ENCODE data around the gene HYOU1. TPM values are rescaled to one million over a fixed set of nuclear protein-coding genes. Genes with fewer than 3 reads are reported as not detected.
A peak's percentile ranks its signal among the peaks of the same experiment; 100 is the strongest.

The HYOU1 gene
- total RNA-seq, 1 experiment from 2014 or later: 117 TPM

DNA sequence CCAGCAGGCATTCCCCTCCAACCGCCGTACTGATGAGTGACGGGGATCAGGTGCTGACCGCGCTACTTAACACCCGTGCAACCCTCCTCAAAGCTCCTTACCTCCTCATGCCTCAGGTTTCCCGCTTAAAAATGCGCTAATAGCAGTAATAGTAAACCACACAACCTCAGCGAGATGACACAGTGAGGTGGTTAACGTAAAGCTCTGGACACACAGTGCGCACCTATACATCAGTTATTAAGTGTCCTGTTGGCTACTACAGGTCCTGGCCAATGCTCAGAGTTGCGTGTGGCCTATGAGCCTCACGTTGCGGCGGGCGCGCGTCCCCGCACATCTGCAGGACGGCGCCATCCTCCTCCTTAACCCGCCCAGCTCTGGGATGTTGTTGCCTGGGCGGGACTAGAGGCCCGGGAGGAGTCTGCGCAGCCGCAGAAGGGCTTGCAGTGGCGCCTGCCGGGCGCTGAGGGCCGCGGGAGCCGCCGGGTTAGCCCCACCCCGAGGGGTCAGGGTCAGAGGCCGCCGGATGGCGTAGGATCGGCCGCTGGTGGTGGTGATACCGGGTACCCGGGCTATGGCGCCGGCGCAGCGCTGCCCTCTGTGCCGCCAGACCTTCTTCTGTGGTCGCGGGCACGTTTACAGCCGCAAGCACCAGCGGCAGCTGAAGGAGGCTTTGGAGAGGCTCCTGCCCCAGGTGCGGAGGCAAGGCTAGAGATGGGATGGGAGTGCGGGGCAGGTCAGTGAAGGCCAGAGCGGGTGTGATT lies 59.2 kb downstream of the HYOU1 start, which contains the start of gene CENATAC:
CENATAC (plus strand) TSS at position 512 of the 761 bp plus-strand sequence; CDS start at position 572, 60 bp downstream.
- Histone ChIP-seq H3K27me3 (ENCODE audit: insufficient read depth, low read depth) (no peaks in the 10 kb centered on the region), H2AFZ (peak within 1 kb of the TSS; percentile 89), H3K27ac (peak within 1 kb of the TSS; percentile 74), H3K36me3 (ENCODE audit: low read depth) (peaks cover 25% of the 10 kb centered on the region), H3K9me2 (ENCODE audit: insufficient read depth) (no peaks in the 10 kb centered on the region), H3K9me3 (ENCODE audit: insufficient read depth, low read depth) (no peaks in the 10 kb centered on the region), H3K4me2 (peak within 1 kb of the TSS; percentile 96), H4K20me1 (ENCODE audit: insufficient read depth) (no peaks in the 10 kb centered on the region), H3F3A (ENCODE audit: insufficient read depth, low read depth) (peaks cover 29% of the 10 kb centered on the region), H3K4me3 (peak within 1 kb of the TSS; percentile 86), H3K4me1 (replicated peaks; ENCODE audit: insufficient read depth) (peaks cover 33% of the 10 kb centered on the region), H3K79me2 (ENCODE audit: low read depth) (peaks cover 48% of the 10 kb centered on the region)
- intact Hi-C loops (cut with micrococcal nuclease; ENCODE audit: unreplicated experiment): no loop called here
- no TSS peak for BruUV-seq (replicated peaks)
- POLR2A ChIA-PET (ENCODE audit: unreplicated experiment): interaction anchor here (0.6 kb wide), 1 partner anchor 308 kb away, joined by 3 read pairs; no protein-coding TSS in a partner anchor
- no peak for TF ChIP-seq EZH2 (IDR thresholded peaks at IDR 0.05; ENCODE audit: low read depth)
- TF ChIP-seq, protein P1, sequence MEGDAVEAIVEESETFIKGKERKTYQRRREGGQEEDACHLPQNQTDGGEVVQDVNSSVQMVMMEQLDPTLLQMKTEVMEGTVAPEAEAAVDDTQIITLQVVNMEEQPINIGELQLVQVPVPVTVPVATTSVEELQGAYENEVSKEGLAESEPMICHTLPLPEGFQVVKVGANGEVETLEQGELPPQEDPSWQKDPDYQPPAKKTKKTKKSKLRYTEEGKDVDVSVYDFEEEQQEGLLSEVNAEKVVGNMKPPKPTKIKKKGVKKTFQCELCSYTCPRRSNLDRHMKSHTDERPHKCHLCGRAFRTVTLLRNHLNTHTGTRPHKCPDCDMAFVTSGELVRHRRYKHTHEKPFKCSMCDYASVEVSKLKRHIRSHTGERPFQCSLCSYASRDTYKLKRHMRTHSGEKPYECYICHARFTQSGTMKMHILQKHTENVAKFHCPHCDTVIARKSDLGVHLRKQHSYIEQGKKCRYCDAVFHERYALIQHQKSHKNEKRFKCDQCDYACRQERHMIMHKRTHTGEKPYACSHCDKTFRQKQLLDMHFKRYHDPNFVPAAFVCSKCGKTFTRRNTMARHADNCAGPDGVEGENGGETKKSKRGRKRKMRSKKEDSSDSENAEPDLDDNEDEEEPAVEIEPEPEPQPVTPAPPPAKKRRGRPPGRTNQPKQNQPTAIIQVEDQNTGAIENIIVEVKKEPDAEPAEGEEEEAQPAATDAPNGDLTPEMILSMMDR (conservative IDR thresholded peaks at IDR 0.05): no peak
- CTCF ChIA-PET: no interaction called here
- DNase-seq: peak; percentile 82 to 89

DNA sequence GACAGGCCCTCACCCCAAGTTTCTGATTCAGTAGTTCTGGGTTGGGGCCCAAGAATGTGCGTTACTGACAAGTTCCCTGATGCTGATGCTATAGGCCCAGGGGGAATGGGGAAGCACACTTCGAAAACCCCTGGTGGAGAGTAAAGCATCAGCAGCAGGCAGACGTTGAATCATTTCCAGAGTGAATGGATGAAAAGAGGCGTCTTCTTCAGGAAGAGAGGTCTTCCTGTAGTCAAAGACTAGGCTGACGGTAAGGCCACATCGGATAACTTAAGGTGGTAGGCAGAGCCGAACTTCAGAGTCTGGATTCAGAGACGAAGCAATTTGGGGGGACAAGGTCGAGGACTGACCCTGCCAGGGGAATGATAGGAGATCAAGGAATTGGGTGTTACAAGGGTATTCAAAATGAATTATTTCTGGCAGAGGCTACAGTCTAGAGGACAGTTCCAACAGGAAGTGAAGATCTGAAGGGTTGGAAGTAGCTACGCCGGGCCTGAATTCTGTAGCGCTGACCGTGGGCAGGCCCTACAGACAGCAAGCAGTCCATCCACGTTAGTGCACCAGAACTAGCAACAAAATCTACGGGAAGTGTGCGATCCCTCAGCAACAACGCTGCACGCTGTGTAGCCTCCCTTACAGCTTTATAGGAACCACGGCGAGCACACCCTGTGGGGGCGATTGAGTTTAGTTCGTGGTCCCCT lies 59.9 kb downstream of the HYOU1 start:
- Histone ChIP-seq H3K4me1 (replicated peaks; ENCODE audit: insufficient read depth) (peaks cover 33% of the 10 kb centered on the region), H3K36me3 (ENCODE audit: low read depth) (peaks cover 19% of the 10 kb centered on the region), H3F3A (ENCODE audit: insufficient read depth, low read depth) (peaks cover 29% of the 10 kb centered on the region), H3K4me3 (peak overlapping the region; percentile 86), H3K9me2 (ENCODE audit: insufficient read depth) (no peaks in the 10 kb centered on the region), H4K20me1 (ENCODE audit: insufficient read depth) (no peaks in the 10 kb centered on the region), H3K9me3 (ENCODE audit: insufficient read depth, low read depth) (no peaks in the 10 kb centered on the region), H2AFZ (peak overlapping the region; percentile 89), H3K4me2 (peak overlapping the region; percentile 96), H3K27me3 (ENCODE audit: insufficient read depth, low read depth) (no peaks in the 10 kb centered on the region), H3K27ac (no peak overlapping the region), H3K79me2 (ENCODE audit: low read depth) (peaks cover 48% of the 10 kb centered on the region)
- TSS peak; percentile 23 for BruUV-seq (replicated peaks)
- ChIA-PET POLR2A (ENCODE audit: unreplicated experiment) (interaction anchor here (0.6 kb wide), 2 partner anchors 129 to 307 kb away, joined by 3 read pairs; no protein-coding TSS in a partner anchor), CTCF (no interaction called here)
- TF ChIP-seq, protein P1 (conservative IDR thresholded peaks at IDR 0.05): no peak; the same call in 1 of the 2 replicates
- no peak for TF ChIP-seq EZH2 (IDR thresholded peaks at IDR 0.05; ENCODE audit: low read depth)
- intact Hi-C loops (cut with micrococcal nuclease; ENCODE audit: unreplicated experiment): no loop called here
- DNase-seq: no peak

Small RNAs within 50 kb of the gene (microRNA-seq; reads per million reads assigned to microRNA genes)
- not detected for gene MIR3656 (ENCODE audit: borderline number of aligned reads, borderline replicate concordance)

Other genes with a start within 250 kb of the HYOU1 start
- not detected in 2 replicates for gene CXCR5, start 173.3 kb downstream of the HYOU1 start, total RNA-seq (2021)
- 75.9 and 108 TPM in 2 replicates for gene BCL9L, start 131.3 kb downstream of the HYOU1 start, total RNA-seq (2021)
- 17.1 and 23.2 TPM in 2 replicates for gene UPK2, start 100.9 kb downstream of the HYOU1 start, total RNA-seq (2021)
- not detected in 2 replicates for gene FOXR1, start 85.4 kb downstream of the HYOU1 start, total RNA-seq (2021)
- gene CENATAC, start 59.1 kb downstream of the HYOU1 start, total RNA-seq (2021): 61.7 and 73.9 TPM in 2 replicates
- gene RPS25, start 38.9 kb downstream of the HYOU1 start, total RNA-seq (2021): 954 and 984 TPM in 2 replicates
- 49.2 and 51.4 TPM in 2 replicates for gene TRAPPC4, start 38.4 kb downstream of the HYOU1 start, total RNA-seq (2021)
- 23.2 and 24.3 TPM in 2 replicates for gene SLC37A4, start 26.3 kb downstream of the HYOU1 start, total RNA-seq (2021)
- 21.1 and 22.9 TPM in 2 replicates for gene VPS11, start 10.6 kb upstream of the HYOU1 start, total RNA-seq (2021)
- 49.3 and 54.9 TPM in 2 replicates for gene HMBS, start 27.7 kb upstream of the HYOU1 start, total RNA-seq (2021)
- gene DPAGT1, start 44.6 kb upstream of the HYOU1 start, total RNA-seq (2021): 32.8 and 41.1 TPM in 2 replicates
- 6.7 and 9.3 TPM in 2 replicates for gene C2CD2L, start 50.1 kb upstream of the HYOU1 start, total RNA-seq (2021)
- 34.9 and 35.5 TPM in 2 replicates for gene HINFP, start 64.4 kb upstream of the HYOU1 start, total RNA-seq (2021)
- 0.11 TPM in 1 of 2 replicates, not detected in the other for gene ABCG4, start 91.8 kb upstream of the HYOU1 start, total RNA-seq (2021)
- gene NLRX1, start 111.5 kb upstream of the HYOU1 start, total RNA-seq (2021): 18.4 and 22.5 TPM in 2 replicates
- 0.73 TPM in 1 of 2 replicates, not detected in the other for gene NHERF4, start 128.3 kb upstream of the HYOU1 start, total RNA-seq (2021)
- gene CBL, start 149.1 kb upstream of the HYOU1 start, total RNA-seq (2021): 26.3 and 32.9 TPM in 2 replicates